NCI-H82 (cell line): ENCODE data around the gene NRG3.
"Not testable (repeated sequence)": the region's sequence is repeated elsewhere in the genome, so short reads cannot be mapped to it uniquely, and the experiment has no call there.

Experiments used
- DNase-seq: peaks from one replicate; lab custom pipeline; 2025; lab: John Stamatoyannopoulos, UW

The NRG3 gene

GRCh38 chr10:82916941-82917340 lies 1041.9 kb downstream of the NRG3 start:
- DNase-seq: no peak

- no peak for DNase-seq
Observed at GRCh38 chr10:82918022-82918421, 1043.0 kb downstream of the NRG3 start.

GRCh38 chr10:82922046-82922445 lies 1047.1 kb downstream of the NRG3 start:
- DNase-seq: no peak

GRCh38 chr10:82922755-82923154 lies 1047.8 kb downstream of the NRG3 start:
- DNase-seq: no peak

GRCh38 chr10:82924711-82925110 lies 1049.7 kb downstream of the NRG3 start:
- DNase-seq: no peak

DNA sequence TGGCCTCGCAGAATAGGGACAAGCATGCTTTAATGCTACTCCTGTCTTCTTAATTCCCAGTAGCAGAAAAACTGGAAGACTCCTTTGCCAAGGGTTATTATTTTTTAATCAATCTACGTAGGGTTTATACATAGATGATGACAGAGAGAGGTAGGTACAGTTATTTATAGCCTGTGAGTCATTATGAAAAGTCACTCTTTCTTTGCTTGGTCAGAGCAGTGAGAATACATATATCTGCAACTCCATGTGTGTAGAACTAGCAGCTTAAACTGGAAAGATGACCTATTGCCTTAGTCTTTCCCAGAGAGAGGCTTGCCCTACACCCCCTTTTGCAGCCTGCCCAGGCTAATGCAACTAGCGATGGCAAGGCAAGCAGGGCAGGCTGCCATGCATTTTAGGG lies 1050.6 kb downstream of the NRG3 start:
- no peak for DNase-seq

- DNase-seq: no peak
Observed at GRCh38 chr10:82932451-82932850, 1057.5 kb downstream of the NRG3 start.

- peak; percentile 32 for DNase-seq
Observed at GRCh38 chr10:82934429-82934828, 1059.4 kb downstream of the NRG3 start.

DNA sequence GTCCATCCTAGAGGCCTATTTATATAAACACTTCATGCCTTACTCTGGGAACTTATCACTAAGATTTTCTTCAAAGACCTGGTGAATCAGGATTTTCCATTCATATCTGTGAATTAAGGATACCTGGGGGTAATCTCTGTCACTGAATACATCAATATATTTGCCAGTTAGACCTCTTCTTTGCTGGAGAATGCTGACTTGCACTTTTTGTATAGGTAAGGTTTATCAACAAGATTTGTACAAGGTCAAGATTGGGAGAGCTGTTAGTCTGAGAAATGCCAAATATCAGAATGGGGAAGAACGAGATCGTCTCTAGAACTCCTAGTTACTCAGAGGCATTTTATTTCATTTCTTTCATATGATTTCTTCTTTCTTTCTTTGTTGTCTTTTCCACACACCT lies 1060.0 kb downstream of the NRG3 start:
- DNase-seq: no peak

DNA sequence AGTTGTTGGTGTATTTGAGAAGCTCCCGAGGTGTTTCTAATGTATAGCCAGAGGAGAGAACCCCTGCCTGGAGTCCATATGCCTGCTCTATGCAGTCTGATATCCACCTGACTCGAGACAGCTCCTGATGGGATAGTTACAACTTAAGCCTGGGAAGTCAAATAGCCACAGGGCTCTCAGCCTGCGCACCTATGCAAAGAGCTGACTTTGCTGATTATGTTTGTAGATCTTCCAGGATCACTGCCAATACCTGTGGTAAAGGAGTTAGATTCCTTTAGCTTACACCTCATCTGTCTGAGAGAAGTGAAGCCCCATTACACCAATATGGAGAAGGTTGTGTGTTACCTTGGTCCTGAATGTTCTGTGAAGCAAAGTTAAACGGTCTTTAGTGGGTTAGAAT lies 1063.3 kb downstream of the NRG3 start:
- DNase-seq: no peak

GRCh38 chr10:82942286-82943099 lies 1067.5 kb downstream of the NRG3 start:
- peak; percentile 0 for DNase-seq

DNA sequence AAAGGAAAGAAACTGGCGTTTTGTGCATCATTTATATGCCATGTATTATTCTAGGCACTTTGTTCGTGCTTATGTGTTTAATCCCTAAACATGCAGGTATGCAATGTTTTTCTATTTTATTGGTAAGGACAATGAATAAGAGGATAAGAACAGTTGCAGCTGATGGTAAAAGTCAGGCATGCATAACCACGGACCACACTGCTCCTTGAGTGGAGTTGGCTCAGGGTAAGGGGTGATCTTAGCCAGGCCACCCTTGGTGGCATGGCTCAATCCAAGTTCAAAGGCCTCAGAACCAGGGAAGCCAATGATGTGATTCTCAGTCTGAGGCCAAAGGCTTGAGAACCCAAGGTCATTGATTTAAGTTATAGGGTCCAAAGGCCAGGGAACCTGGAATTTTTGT lies 1068.1 kb downstream of the NRG3 start:
- no peak for DNase-seq

- no peak for DNase-seq
Observed at GRCh38 chr10:82949816-82950575, 1075.0 kb downstream of the NRG3 start.

- DNase-seq: no peak
Observed at GRCh38 chr10:82953331-82953730, 1078.3 kb downstream of the NRG3 start.

GRCh38 chr10:82953909-82954308 lies 1078.9 kb downstream of the NRG3 start:
- peak; percentile 2 for DNase-seq

DNA sequence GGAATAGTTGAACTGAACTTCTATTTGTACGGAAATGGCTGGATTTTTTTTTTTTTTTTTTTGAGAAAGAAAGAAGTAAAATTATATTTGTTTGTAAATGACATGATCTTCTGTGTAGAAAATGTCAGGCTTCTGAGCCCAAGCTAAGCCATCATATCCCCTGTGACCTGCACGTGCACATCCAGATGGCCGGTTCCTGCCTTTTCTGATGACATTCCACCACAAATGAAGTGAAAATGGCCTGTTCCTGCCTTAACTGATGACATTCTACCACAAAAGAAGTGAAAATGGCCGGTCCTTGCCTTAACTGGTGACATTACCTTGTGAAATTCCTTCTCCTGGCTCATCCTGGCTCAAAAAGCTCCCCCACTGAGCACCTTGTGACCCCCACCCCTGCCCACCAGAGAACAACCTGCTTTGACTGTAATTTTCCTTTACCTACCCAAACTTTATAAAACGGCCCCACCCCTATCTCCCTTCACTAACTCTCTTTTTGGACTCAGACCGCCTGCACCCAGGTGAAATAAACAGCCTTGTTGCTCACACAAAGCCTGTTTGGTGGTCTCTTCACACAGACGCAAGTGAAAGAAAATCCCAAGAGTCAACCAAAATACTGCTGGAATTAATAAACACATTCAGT lies 1085.5 kb downstream of the NRG3 start:
- not testable (repeated sequence) for DNase-seq

DNA sequence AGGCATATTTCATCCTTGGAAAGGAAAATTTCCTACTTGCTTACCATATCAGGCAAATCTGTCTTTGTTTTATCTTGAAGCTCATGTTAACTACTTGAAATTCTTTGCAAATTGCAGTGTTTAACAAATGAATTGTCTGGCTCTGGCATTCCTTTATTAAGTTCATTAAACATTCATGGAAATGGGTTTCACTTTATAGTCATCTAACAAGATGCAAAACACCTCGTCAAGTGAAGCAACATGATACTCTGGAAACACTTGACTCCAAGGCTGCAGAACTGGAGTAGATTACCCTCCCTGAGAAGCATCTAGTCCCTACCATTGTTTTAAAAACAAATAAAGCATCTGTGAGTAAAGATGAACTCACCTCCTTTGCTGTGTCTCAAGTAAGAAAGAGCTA lies 1086.9 kb downstream of the NRG3 start:
- no peak for DNase-seq

GRCh38 chr10:82966130-82966529 lies 1091.1 kb downstream of the NRG3 start:
- no peak for DNase-seq

DNA sequence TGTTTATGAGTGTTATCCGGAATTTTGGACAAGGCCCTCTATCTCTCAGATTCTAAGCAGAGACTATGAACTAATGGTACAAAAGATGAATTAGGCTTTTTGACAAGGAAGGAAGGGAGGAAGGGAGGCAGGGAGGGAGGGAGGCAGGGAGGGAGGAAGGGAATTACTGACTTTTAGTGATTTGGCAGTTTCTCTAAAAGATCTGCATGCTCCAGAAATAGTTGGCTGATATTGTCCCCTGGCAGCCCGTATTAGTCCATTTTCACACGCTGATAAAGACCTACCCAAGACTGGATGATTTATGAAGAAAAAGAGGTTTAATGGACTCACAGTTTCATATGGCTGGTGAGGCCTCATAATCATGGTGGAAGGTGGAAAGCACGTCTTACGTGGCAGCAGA lies 1093.5 kb downstream of the NRG3 start:
- no peak for DNase-seq

GRCh38 chr10:82969405-82969804 lies 1094.4 kb downstream of the NRG3 start:
- peak; percentile 30 for DNase-seq

- DNase-seq: peak; percentile 2
Observed at GRCh38 chr10:82980321-82980720, 1105.3 kb downstream of the NRG3 start.

DNA sequence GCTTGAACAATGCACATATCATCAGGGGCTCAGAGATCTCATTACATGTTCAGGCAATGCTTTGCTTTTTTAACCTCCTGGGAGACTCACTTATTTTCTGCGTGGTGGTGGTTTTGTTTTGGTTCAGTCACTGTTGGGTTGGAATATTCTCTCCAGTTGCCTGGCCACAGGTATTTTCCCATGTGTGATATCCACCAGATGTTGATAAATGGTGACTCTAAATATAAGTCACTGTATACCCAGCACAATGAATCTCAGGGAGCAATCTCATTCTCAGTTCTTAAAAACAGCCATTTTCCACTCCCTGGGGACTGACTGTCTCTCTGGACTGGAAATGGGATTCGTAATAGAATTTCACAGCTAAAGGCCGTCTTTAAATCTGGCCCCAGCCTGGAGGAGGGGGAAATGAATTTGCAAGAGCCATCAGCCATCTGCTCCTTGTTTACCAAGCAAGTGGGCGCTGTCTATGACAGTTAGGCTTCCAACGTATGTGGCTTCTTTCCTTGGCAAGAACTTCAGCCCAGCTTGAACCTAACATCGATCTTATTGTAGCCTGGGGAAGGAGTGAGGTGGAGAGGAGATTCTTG lies 1106.2 kb downstream of the NRG3 start:
- peak; percentile 91 for DNase-seq
